CD4-positive, alpha-beta T cell treated with Interleukin-17A for 4 hours (primary cell): Measurements from ENCODE around the gene CCDC86.

Experiments
- DNase-seq: peaks from one replicate; pipeline ENCODE4 v3.0.0-alpha.2; 2020; ENCODE audit warnings: mixed read lengths

CCDC86 gene

GRCh38 chr11:60854140-60854846 is 12.4 kb downstream of the CCDC86 start:
- no peak for DNase-seq

GRCh38 chr11:60854847-60855725 is 13.2 kb downstream of the CCDC86 start:
- DNase-seq = no peak

- DNase-seq = no peak
Observed at GRCh38 chr11:60855726-60856633, 14.1 kb downstream of the CCDC86 start, which contains the start of gene PTGDR2. Gene PTGDR2, minus strand, starts transcription at chr11:60855950. Its CDS starts 2,228 bp downstream, at chr11:60853722.

GRCh38 chr11:60857378-60858232 is 15.7 kb downstream of the CCDC86 start:
- DNase-seq = no peak

- no peak for DNase-seq
Observed at GRCh38 chr11:60858236-60858635, 16.3 kb downstream of the CCDC86 start.

- DNase-seq = no peak
Observed at GRCh38 chr11:60858731-60859464, 17.0 kb downstream of the CCDC86 start.

- no peak for DNase-seq
Observed at GRCh38 chr11:60859616-60860250, 17.8 kb downstream of the CCDC86 start.

- no peak for DNase-seq
Observed at GRCh38 chr11:60860943-60861342, 19.0 kb downstream of the CCDC86 start.

GRCh38 chr11:60862171-60862570 is 20.3 kb downstream of the CCDC86 start:
- no peak for DNase-seq

GRCh38 chr11:60863550-60864521 is 21.9 kb downstream of the CCDC86 start:
- DNase-seq = no peak

GRCh38 chr11:60864856-60865513 is 23.1 kb downstream of the CCDC86 start:
- no peak for DNase-seq

- no peak for DNase-seq
Observed at GRCh38 chr11:60866911-60867870, 25.3 kb downstream of the CCDC86 start, which contains the start of gene ZP1. Gene ZP1, plus strand, starts transcription at chr11:60867542. Its CDS starts 20 bp downstream, at chr11:60867562.

- DNase-seq = no peak
Observed at GRCh38 chr11:60867871-60868681, 26.2 kb downstream of the CCDC86 start.

- no peak for DNase-seq
Observed at GRCh38 chr11:60868682-60869450, 27.0 kb downstream of the CCDC86 start.

GRCh38 chr11:60869451-60869825 is 27.5 kb downstream of the CCDC86 start:
- no peak for DNase-seq

GRCh38 chr11:60870276-60870675 is 28.4 kb downstream of the CCDC86 start:
- DNase-seq = no peak
